HFF-Myc (cell line): ENCODE results near the gene SETD2.
"Not testable (repeated sequence)": the region's sequence is repeated elsewhere in the genome, so short reads cannot be mapped to it uniquely, and the experiment has no call there.

ENCODE experiments used
- DNase-seq: peaks from one replicate; pipeline ENCODE4 v3.0.0-alpha.2; 2011; ENCODE audit warnings: low read depth; ENCODE audit errors: extremely low read depth
- H3K4me3 ChIP-seq: replicated peaks from 2 replicates; pipeline ENCODE4 v1.5.1; 2011; ENCODE audit warnings: low read depth, mild to moderate bottlenecking, control low read depth, low read length
- CTCF ChIP-seq: IDR thresholded peaks from 2 replicates; pipeline ENCODE4 v1.5.1; 2012; ENCODE audit warnings: mild to moderate bottlenecking, low read depth, low read length, control low read depth; ENCODE audit errors: missing control alignments

Gene SETD2

GRCh38 chr3:47082519-47082918 lies 81.4 kb downstream of the SETD2 start:
- H3K4me3 ChIP-seq, result no peak overlapping the region
- TF ChIP-seq CTCF, result no peak
- no peak for DNase-seq

GRCh38 chr3:47079432-47079831 lies 84.5 kb downstream of the SETD2 start:
- H3K4me3 ChIP-seq, result no peak overlapping the region
- no peak for TF ChIP-seq CTCF
- no peak for DNase-seq

- H3K4me3 ChIP-seq, result no peak overlapping the region
- DNase-seq, result no peak
- TF ChIP-seq CTCF, result no peak
Measured at GRCh38 chr3:47073685-47074084, 90.2 kb downstream of the SETD2 start.

- TF ChIP-seq CTCF, result no peak
Measured at GRCh38 chr3:47070770-47071169, 93.1 kb downstream of the SETD2 start.

GRCh38 chr3:47066259-47066658 lies 97.7 kb downstream of the SETD2 start:
- not testable (repeated sequence) for DNase-seq, H3K4me3 ChIP-seq

More at GRCh38 chr3:47070770-47071169, 93.1 kb downstream of the SETD2 start:
- no peak overlapping the region for H3K4me3 ChIP-seq
- no peak for DNase-seq

GRCh38 chr3:47065681-47066080 lies 98.2 kb downstream of the SETD2 start:
- H3K4me3 ChIP-seq, result no peak overlapping the region

GRCh38 chr3:47065058-47065457 lies 98.9 kb downstream of the SETD2 start:
- DNase-seq, result no peak
- no peak overlapping the region for H3K4me3 ChIP-seq
- TF ChIP-seq CTCF, result no peak

More at GRCh38 chr3:47065681-47066080, 98.2 kb downstream of the SETD2 start:
- TF ChIP-seq CTCF, result no peak
- no peak for DNase-seq

- DNase-seq, result no peak
- no peak overlapping the region for H3K4me3 ChIP-seq
- TF ChIP-seq CTCF, result no peak
Measured at GRCh38 chr3:47057212-47057671, 106.7 kb downstream of the SETD2 start.
